ENCODE measurements around the gene PPP1CA.

- TF ChIP-seq, protein P1, sequence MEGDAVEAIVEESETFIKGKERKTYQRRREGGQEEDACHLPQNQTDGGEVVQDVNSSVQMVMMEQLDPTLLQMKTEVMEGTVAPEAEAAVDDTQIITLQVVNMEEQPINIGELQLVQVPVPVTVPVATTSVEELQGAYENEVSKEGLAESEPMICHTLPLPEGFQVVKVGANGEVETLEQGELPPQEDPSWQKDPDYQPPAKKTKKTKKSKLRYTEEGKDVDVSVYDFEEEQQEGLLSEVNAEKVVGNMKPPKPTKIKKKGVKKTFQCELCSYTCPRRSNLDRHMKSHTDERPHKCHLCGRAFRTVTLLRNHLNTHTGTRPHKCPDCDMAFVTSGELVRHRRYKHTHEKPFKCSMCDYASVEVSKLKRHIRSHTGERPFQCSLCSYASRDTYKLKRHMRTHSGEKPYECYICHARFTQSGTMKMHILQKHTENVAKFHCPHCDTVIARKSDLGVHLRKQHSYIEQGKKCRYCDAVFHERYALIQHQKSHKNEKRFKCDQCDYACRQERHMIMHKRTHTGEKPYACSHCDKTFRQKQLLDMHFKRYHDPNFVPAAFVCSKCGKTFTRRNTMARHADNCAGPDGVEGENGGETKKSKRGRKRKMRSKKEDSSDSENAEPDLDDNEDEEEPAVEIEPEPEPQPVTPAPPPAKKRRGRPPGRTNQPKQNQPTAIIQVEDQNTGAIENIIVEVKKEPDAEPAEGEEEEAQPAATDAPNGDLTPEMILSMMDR (IDR thresholded peaks at IDR 0.05; ENCODE audit: low read depth, low read length, poor library complexity, severe bottlenecking), result no peak
- TF ChIP-seq EZH2phosphoT487 (IDR thresholded peaks at IDR 0.05; ENCODE audit: borderline replicate concordance, low read length), result no peak
These were observed 49.4 kb upstream of the PPP1CA start for GRCh38 chr11:67450796-67451657.

All from DOHH2 (cell line).